Measurements from ENCODE around the gene SLC8A2.

SLC8A2 gene

DNA sequence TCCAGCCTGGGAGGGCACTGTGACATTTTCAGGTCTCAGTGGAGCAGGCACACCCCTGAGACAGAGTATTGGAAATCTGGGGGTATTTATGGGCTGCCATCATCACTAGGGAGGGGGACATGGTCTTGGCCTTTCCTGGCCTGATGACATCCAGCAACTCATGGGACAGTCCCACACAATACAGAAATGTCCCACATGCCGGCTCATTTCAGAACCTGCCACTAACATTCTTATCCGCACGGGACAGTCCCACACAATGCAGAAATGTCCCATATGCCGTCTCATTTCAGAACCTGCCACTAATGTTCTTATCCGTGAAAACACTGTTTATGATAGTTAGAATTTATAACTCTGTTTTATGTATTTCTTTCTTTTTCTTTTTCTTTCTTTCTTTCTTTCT lies 9.8 kb downstream of the SLC8A2 start:
- DNase-seq (ENCODE audit: low spot score) (no peak), FAIRE-seq (no peak)

DNA sequence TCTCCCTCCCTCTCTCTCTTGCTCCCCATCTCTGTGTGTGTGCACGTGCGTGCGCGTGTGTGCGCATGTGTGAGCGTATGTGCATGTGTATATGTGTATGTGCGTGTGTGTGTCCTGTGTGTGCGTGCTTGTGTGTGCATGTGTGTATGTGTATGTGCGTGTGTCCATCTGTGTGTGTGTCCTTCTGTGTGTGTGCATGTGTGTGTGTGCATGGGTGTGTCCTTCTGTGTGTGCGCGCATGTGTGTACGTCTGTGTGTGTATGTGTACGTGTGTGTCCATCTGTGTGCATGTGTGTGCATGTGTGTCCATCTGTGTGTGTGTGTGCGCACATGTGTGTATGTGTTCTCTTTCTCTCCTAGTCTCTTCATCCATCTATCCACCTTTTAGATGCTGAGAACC lies 12.2 kb downstream of the SLC8A2 start:
- peak; percentile 92 for FAIRE-seq
- DNase-seq (ENCODE audit: low spot score): no peak

GRCh38 chr19:47458672-47459071 lies 13.0 kb downstream of the SLC8A2 start:
- no peak for FAIRE-seq

DNA sequence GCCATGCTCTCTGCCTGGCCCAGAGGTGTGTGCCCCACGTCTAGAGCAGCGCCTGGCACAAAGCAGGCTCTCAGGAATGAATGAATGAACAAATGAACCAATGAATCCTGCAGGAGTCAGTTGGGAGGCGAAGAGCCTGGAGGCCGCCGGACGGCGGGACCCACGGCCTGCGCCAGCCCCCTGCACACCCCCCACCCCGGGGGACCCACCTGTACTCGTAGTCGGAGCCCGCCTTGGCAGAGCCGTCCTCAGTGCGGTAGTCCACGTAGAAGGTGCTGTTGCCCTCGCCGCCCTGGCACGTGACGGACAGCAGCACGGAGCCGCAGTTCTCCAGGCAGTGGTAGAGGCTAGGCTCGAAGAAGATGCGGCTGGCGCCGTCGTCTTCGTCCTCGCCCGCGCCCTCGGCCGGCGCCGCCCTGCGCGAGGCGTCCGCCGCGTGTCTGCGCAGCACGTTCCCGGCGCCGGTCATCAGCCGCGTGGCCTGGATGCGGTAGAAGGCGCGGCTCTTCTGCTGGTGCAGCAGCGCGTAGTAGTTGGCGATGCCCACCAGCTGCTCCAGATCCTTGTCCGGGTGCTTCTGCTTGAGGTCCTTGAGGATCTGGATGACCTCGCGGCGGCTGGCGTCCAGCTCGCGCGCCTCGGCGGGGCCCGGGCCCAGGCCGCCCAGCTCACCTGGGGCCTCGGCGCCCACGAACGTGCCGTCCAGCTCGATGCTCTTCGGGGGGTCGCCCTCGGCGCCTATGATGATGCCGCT lies 14.8 kb downstream of the SLC8A2 start:
- FAIRE-seq: no peak

More at GRCh38 chr19:47458672-47459071, 13.0 kb downstream of the SLC8A2 start:
- no peak for DNase-seq (ENCODE audit: low spot score)

DNA sequence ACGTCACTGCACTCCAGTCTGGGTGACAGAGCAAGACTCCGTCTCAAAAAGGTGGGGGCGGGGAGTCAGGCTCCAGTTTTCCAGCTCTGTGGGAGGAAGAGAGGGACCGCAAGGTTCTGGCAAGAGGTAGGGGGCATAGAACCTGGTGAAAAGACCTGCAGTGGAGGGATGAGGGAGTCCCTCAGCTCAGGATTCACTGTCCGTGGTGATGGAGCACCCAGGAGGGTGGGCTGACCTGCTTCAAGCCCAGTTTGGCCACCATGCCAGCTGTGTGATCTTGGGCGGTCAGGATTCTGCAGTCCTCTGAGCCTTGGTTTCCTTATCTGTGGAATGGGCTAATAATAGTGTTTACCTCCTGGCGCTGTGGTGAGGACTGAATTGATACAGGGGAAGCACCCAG lies 21.2 kb downstream of the SLC8A2 start:
- no peak for FAIRE-seq
- DNase-seq (ENCODE audit: low spot score): no peak

More for the DNA sequence above, 14.8 kb downstream of the SLC8A2 start:
- no peak for DNase-seq (ENCODE audit: low spot score)

GRCh38 chr19:47448360-47448727 lies 23.3 kb downstream of the SLC8A2 start:
- no peak for FAIRE-seq

GRCh38 chr19:47447470-47448359 lies 24.0 kb downstream of the SLC8A2 start:
- peak; percentile 78 for FAIRE-seq

More at GRCh38 chr19:47448360-47448727, 23.3 kb downstream of the SLC8A2 start:
- DNase-seq (ENCODE audit: low spot score): no peak

DNA sequence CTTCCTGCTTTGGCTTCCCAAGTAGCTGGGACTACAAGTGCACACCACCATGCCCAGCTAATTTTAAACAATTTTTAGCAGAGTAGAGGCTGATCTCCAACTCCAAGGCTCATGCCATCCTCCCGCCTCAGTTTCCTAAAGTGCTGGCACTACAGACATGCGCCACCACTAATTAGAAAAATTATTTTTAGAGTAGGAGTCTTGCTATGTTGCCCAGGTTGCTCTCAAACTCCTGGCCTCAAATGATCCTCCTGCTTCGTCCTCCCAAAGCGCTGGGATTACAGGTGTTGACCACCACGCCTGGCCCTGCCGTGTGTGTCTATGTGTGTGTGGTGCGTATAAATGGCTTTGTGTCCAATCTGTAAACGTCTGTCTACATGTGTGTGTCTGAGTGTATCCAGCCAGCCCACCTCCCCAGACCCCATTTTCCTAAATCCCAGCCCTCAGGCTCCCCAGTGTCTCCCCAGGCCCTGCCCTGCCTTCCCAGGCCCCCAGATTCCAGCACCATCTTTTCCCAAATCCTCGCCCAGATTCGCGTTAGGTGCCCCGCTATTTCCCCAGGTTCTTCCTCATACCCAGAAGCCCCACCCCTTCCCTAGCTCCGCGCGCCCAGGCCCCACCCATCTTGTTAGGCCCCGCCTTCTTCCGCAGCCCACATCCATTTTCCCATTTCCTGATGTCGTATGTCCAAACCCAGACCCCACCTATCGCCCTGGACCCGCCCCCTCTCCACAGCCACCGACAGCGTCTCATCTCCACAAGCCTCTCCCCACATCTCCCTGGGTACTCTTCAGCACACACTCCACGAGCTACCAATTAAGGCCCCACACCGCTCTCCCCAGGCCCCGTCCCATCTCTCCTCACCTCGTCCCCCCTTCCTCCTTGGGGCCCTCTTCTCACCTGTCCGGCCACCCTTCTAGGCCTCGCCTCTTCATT lies 24.9 kb downstream of the SLC8A2 start:
- DNase-seq (ENCODE audit: low spot score): no peak
- no peak for FAIRE-seq

More at GRCh38 chr19:47447470-47448359, 24.0 kb downstream of the SLC8A2 start:
- DNase-seq (ENCODE audit: low spot score): no peak

- DNase-seq (ENCODE audit: low spot score) (peak; percentile 79), FAIRE-seq (no peak)
Observed at GRCh38 chr19:47445937-47446402, 25.7 kb downstream of the SLC8A2 start.

- DNase-seq (ENCODE audit: low spot score) (no peak), FAIRE-seq (no peak)
Observed at GRCh38 chr19:47445527-47445926, 26.2 kb downstream of the SLC8A2 start.

GRCh38 chr19:47444388-47444821 lies 27.3 kb downstream of the SLC8A2 start:
- FAIRE-seq (peak; percentile 87), DNase-seq (ENCODE audit: low spot score) (no peak)

- no peak for DNase-seq (ENCODE audit: low spot score)
- FAIRE-seq: no peak
Observed at GRCh38 chr19:47443331-47443730, 28.4 kb downstream of the SLC8A2 start.

- DNase-seq (ENCODE audit: low spot score) (no peak), FAIRE-seq (peak; percentile 40)
Observed at GRCh38 chr19:47438793-47439220, 32.9 kb downstream of the SLC8A2 start.

- FAIRE-seq: no peak
Observed at GRCh38 chr19:47437500-47437899, 34.2 kb downstream of the SLC8A2 start.

DNA sequence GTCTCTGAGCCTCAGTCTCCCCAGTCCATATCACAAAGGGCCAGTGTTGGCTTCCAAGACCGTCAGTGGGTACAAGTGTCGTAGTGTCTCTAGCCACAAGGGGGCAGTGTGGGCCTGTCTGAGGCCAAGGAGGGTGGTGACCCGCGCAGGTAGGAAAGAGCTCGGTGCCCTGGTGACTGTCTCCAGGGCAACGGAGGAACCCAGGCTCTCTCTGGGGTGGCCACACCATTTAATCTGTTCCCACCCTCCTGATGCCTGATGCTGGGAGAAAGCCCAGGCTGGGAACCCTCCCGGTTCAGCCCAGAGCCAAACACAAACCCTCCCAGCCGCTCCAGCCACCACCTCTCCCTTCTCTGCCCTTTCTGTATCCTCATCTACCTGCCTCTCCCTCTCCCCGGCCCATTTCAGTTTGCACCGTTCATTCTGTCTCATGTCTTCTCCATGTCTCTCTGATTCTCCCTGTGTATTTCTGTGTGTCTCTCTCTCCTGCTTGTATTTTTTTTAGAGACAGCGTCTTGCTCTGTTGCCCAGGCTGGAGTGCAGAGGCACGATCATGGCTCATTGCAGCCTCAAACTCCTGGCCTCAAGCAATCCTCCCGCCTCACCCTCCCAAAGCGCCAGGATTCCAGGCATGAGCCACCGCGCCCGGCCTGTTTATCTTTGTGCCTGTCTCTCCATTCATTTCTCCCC lies 34.8 kb downstream of the SLC8A2 start:
- FAIRE-seq (peak; percentile 91), DNase-seq (ENCODE audit: low spot score) (peak; percentile 80)

More at GRCh38 chr19:47437500-47437899, 34.2 kb downstream of the SLC8A2 start:
- DNase-seq (ENCODE audit: low spot score): no peak

DNA sequence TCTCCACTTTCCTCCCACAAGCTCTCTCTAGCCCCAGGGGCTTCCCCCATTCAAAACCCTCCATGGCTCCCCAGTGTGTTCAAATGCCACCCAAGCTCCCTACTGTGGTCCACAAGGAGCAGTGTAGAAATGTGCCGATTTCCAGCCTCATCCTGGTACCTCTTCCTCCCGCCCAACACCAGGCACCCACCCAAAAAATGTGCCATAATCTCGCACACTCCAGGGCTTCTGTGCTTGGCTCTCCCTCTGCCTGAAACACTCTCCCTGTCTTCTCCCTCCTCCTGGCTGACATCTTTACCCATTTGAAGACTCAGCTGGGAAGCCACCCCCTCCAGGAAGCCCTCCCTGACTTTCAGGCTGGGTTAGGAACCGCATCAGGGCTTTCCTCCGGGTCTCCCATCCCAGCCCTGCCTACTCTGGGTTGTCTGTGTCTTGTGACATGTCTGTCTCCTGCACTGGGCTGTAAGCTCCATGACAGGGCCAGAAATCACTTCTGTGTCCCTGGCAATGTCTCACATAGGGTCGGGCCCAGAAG lies 35.7 kb downstream of the SLC8A2 start:
- FAIRE-seq: no peak

DNA sequence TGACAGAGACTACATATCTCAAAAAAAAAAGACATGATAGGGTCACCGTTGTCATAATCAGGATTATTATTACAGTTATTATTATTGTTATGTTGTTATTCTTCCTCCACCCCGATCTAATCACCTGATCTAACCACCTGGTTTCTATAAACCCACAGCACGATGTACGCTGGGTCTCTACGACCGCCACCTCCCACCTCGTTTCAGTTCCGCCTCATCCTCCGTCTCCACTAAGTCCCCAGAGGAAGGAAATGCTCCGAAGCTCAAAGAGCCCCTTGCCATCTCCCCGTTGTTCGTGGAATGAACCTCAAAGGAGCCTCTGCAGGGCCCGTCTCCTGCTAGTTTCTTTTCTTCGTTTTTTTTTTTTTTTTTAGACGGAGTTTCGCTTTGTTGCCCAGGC lies 36.5 kb downstream of the SLC8A2 start:
- DNase-seq (ENCODE audit: low spot score): no peak
- FAIRE-seq: no peak

More for the DNA sequence above, 35.7 kb downstream of the SLC8A2 start:
- DNase-seq (ENCODE audit: low spot score): no peak

- DNase-seq (ENCODE audit: low spot score) (no peak), FAIRE-seq (no peak)
Observed at GRCh38 chr19:47434088-47434487, 37.6 kb downstream of the SLC8A2 start.

GRCh38 chr19:47433121-47433520 lies 38.6 kb downstream of the SLC8A2 start:
- DNase-seq (ENCODE audit: low spot score) (no peak), FAIRE-seq (no peak)

GRCh38 chr19:47432499-47432898 lies 39.2 kb downstream of the SLC8A2 start:
- FAIRE-seq: no peak
- DNase-seq (ENCODE audit: low spot score): no peak
